Stimulated activated naive CD8-positive, alpha-beta T cell treated with anti-CD3 and anti-CD28 coated beads, Interleukin-15, Interleukin-2, amounts not matched to agents 100 ng/mL and 50 ng/mL, for 24 hours (primary cell): ENCODE results near the gene SNTG2.

Experiments
- H3K27ac Mint-ChIP-seq: one replicate; pipeline ENCODE4 v1.8.0; 2021; ENCODE audit warnings: mild to moderate bottlenecking, mixed read lengths
- H3K27me3 Mint-ChIP-seq: one replicate; pipeline ENCODE4 v1.8.0; 2021; ENCODE audit warnings: mixed read lengths
- H3K36me3 Mint-ChIP-seq: one replicate; pipeline ENCODE4 v1.8.0; 2021; ENCODE audit warnings: low read depth, mixed read lengths
- H3K4me1 Mint-ChIP-seq: one replicate; pipeline ENCODE4 v1.8.0; 2021; ENCODE audit warnings: low read depth, mixed read lengths
- H3K4me3 Mint-ChIP-seq: one replicate; pipeline ENCODE4 v1.8.0; 2021; ENCODE audit warnings: mild to moderate bottlenecking, mixed read lengths
- H3K9me3 Mint-ChIP-seq: one replicate; pipeline ENCODE4 v1.8.0; 2021; ENCODE audit warnings: mixed read lengths

The SNTG2 gene

DNA sequence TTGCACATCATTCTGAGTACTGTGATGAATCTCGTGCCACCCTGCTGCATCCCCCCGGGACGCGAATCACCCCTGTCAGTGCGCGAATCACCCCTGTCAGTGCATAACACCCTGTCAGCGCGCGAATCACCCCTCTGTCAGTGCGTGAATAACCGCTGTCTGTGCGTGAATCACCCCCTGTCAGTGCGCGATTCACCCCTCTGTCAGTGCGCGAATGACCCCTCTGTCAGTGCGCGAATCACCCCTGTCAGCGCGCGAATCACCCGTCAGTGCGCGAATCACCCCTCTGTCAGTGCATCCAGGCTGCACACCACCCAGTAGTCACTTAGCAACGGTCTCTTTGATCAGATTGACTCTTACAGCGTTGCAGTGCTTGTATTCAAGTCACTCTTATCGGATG, 328.2 kb downstream of the SNTG2 start:
- no peaks in the 10 kb centered on the region for H3K36me3 Mint-ChIP-seq
- peaks cover 13% of the 10 kb centered on the region for H3K9me3 Mint-ChIP-seq
- H3K27ac Mint-ChIP-seq = no peak overlapping the region
- no peaks in the 10 kb centered on the region for H3K4me1 Mint-ChIP-seq
- H3K27me3 Mint-ChIP-seq = no peaks in the 10 kb centered on the region
- H3K4me3 Mint-ChIP-seq = no peak overlapping the region

- no peak overlapping the region for H3K27ac Mint-ChIP-seq
Measured at GRCh38 chr2:1282552-1282951, 331.9 kb downstream of the SNTG2 start.

GRCh38 chr2:1283020-1283801, 332.6 kb downstream of the SNTG2 start:
- Mint-ChIP-seq H3K27ac (no peak overlapping the region), H3K36me3 (no peaks in the 10 kb centered on the region), H3K4me1 (no peaks in the 10 kb centered on the region), H3K4me3 (no peak overlapping the region), H3K27me3 (no peaks in the 10 kb centered on the region), H3K9me3 (no peaks in the 10 kb centered on the region)

More at GRCh38 chr2:1282552-1282951, 331.9 kb downstream of the SNTG2 start:
- Mint-ChIP-seq H3K4me1 (no peaks in the 10 kb centered on the region), H3K36me3 (no peaks in the 10 kb centered on the region), H3K27me3 (no peaks in the 10 kb centered on the region), H3K9me3 (no peaks in the 10 kb centered on the region), H3K4me3 (no peak overlapping the region)

- H3K36me3 Mint-ChIP-seq = no peaks in the 10 kb centered on the region
- H3K4me3 Mint-ChIP-seq = no peak overlapping the region
- no peaks in the 10 kb centered on the region for H3K4me1 Mint-ChIP-seq
- no peaks in the 10 kb centered on the region for H3K9me3 Mint-ChIP-seq
- no peaks in the 10 kb centered on the region for H3K27me3 Mint-ChIP-seq
- no peak overlapping the region for H3K27ac Mint-ChIP-seq
Measured at GRCh38 chr2:1283871-1284270, 333.2 kb downstream of the SNTG2 start.

- H3K9me3 Mint-ChIP-seq = peaks cover 4% of the 10 kb centered on the region
- H3K27ac Mint-ChIP-seq = no peak overlapping the region
- no peaks in the 10 kb centered on the region for H3K27me3 Mint-ChIP-seq
- no peak overlapping the region for H3K4me3 Mint-ChIP-seq
- H3K36me3 Mint-ChIP-seq = no peaks in the 10 kb centered on the region
- no peaks in the 10 kb centered on the region for H3K4me1 Mint-ChIP-seq
Measured at GRCh38 chr2:1286929-1287328, 336.3 kb downstream of the SNTG2 start.

GRCh38 chr2:1287427-1287826, 336.8 kb downstream of the SNTG2 start:
- Mint-ChIP-seq H3K36me3 (no peaks in the 10 kb centered on the region), H3K27me3 (no peaks in the 10 kb centered on the region), H3K4me3 (no peak overlapping the region), H3K27ac (no peak overlapping the region), H3K4me1 (no peaks in the 10 kb centered on the region), H3K9me3 (peaks cover 5% of the 10 kb centered on the region)

- Mint-ChIP-seq H3K4me3 (no peak overlapping the region), H3K27ac (no peak overlapping the region)
Measured at GRCh38 chr2:1294900-1295299, 344.3 kb downstream of the SNTG2 start.

DNA sequence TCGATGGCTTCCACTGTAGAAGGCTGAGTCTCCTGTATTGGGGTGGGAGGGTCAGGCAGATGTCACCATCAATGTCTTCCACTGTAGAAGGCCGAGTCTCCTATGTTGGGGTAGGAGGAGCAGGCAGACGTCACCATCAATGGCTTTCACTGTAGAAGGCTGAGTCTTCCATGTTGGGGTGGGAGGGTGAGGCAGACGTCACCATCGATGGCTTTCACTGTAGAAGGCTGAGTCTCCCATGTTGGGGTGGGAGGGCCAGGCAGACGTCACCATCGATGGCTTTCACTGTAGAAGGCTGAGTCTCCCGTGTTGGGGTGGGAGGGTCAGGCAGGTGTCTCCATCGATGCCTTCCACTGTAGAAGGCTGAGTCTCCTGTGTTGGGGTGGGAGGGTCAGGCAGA, 345.1 kb downstream of the SNTG2 start:
- H3K36me3 Mint-ChIP-seq = no peaks in the 10 kb centered on the region
- H3K9me3 Mint-ChIP-seq = peaks cover 9% of the 10 kb centered on the region
- H3K4me3 Mint-ChIP-seq = no peak overlapping the region
- no peak overlapping the region for H3K27ac Mint-ChIP-seq
- H3K27me3 Mint-ChIP-seq = no peaks in the 10 kb centered on the region
- H3K4me1 Mint-ChIP-seq = no peaks in the 10 kb centered on the region

More at GRCh38 chr2:1294900-1295299, 344.3 kb downstream of the SNTG2 start:
- Mint-ChIP-seq H3K36me3 (no peaks in the 10 kb centered on the region), H3K4me1 (no peaks in the 10 kb centered on the region), H3K27me3 (no peaks in the 10 kb centered on the region), H3K9me3 (peaks cover 9% of the 10 kb centered on the region)

DNA sequence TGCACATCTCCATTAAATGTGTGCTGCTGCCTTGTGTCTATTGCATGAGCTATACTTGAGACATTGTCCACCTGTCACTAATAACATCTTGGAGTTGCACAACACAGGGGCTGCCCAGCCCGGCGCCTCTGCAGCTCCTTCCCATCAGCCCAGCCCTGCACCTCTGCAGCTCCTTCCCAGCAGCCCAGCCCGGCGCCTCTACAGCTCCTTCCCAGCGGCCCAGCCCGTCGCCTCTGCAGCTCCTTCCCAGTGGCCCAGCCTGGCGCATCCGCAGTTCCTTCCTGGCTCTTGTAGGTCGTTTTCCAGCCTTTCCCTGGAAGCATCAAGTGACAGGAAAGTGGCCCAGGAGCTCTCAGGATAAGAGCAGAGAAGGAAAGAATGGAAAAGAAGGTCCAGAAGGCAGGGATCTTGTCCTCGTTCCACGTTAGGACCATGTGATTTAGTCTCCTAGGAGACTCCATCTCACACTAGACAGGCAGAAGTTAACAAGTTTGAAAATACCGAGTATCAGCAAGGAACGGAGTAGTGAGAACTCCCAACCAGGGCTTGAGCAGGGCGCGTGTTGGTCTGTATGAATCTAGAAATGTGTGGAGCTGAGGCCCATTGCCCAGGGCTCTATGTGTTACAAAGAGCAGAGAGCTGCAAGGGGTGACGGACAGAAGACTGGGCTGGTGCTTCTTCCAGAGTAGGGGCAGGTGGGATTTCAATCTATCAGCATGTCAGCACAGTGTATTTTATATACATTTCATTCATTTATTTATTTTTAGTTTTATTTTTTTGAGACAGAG, 346.9 kb downstream of the SNTG2 start:
- peaks cover 4% of the 10 kb centered on the region for H3K4me1 Mint-ChIP-seq
- no peak overlapping the region for H3K27ac Mint-ChIP-seq
- H3K36me3 Mint-ChIP-seq = no peaks in the 10 kb centered on the region
- H3K4me3 Mint-ChIP-seq = no peak overlapping the region
- H3K9me3 Mint-ChIP-seq = peaks cover 3% of the 10 kb centered on the region
- no peaks in the 10 kb centered on the region for H3K27me3 Mint-ChIP-seq

GRCh38 chr2:1299043-1299442, 348.4 kb downstream of the SNTG2 start:
- Mint-ChIP-seq H3K36me3 (no peaks in the 10 kb centered on the region), H3K27me3 (no peaks in the 10 kb centered on the region), H3K4me3 (no peak overlapping the region), H3K9me3 (no peaks in the 10 kb centered on the region), H3K27ac (no peak overlapping the region), H3K4me1 (peaks cover 7% of the 10 kb centered on the region)

DNA sequence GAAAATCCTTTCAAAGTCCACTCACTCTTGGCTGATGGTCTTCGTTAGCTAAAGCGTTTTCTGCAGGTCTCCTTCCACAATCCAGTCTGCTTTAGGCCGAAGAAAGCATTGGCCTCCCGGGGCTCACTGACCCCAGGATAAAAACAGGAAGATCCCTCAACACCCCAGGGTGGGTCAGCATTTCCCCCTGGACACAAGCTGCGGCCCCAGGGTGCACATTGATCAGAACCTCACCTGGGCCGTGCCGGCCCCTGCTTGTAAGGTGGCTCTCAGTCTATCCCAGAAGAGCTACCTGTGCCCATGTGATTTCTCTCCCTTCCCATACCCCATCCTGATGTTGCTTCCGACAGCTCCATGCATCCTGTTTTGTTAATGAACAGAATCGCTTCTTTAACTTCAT, 349.6 kb downstream of the SNTG2 start:
- peaks cover 7% of the 10 kb centered on the region for H3K4me1 Mint-ChIP-seq
- H3K36me3 Mint-ChIP-seq = no peaks in the 10 kb centered on the region
- no peak overlapping the region for H3K4me3 Mint-ChIP-seq
- H3K27me3 Mint-ChIP-seq = no peaks in the 10 kb centered on the region
- H3K9me3 Mint-ChIP-seq = no peaks in the 10 kb centered on the region
- H3K27ac Mint-ChIP-seq = no peak overlapping the region

DNA sequence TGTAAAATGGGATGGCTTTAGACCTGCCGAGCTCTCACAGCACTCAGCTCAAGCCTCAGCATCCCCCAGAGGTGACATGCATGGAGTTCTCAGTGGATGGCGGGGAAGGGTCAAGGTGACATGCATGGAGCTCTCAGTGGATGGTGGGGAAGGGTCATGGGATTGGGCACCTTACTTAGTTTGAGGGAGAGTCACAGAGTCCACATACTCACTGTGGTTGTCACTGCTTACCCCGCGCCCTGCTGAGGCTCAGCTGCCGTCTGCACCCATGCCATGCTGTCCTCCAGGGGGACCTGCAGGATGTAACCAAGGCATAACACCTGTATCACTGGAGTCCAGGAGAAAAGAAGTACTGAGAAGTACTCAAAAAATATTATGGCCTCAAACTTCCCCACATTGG, 350.4 kb downstream of the SNTG2 start:
- H3K27ac Mint-ChIP-seq = no peak overlapping the region
- no peaks in the 10 kb centered on the region for H3K9me3 Mint-ChIP-seq
- H3K4me3 Mint-ChIP-seq = no peak overlapping the region
- no peaks in the 10 kb centered on the region for H3K27me3 Mint-ChIP-seq
- no peaks in the 10 kb centered on the region for H3K36me3 Mint-ChIP-seq
- H3K4me1 Mint-ChIP-seq = peaks cover 7% of the 10 kb centered on the region

- H3K4me3 Mint-ChIP-seq = no peak overlapping the region
- no peaks in the 10 kb centered on the region for H3K36me3 Mint-ChIP-seq
- no peaks in the 10 kb centered on the region for H3K27me3 Mint-ChIP-seq
- H3K4me1 Mint-ChIP-seq = peaks cover 7% of the 10 kb centered on the region
- no peaks in the 10 kb centered on the region for H3K9me3 Mint-ChIP-seq
- H3K27ac Mint-ChIP-seq = no peak overlapping the region
Measured at GRCh38 chr2:1305342-1306013, 354.8 kb downstream of the SNTG2 start.

DNA sequence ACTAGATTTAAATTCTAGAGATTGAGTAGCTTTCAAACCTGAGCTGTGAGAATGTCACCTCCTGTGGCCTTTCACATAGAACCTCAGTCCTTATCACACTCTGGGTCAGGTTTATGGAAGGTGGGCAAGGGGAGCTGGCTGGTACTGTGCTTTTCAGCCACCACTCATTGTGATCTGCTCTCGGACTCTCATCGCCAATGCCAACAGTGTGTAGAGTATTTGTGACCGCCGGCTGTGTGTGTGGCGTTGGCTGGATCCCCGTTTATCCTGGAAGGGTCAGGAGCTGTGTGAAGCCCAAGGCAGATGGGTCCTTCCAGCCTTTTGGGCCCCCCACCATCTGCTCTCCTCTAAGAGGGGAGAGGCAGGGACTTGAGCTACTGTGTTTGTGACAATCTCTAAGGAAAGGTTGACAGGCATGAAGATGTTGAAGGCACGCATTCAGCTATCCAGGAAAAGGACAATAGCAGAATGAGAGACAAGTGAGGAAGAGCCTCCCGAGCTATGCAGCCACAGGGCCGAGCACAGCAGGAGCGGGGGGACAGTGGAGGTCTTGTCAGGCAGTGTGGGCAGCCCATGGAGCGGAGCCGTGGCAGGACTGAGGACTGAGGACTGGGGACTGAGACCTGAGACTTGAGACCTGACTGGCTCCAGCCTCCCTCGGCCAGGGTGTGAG, 355.5 kb downstream of the SNTG2 start:
- Mint-ChIP-seq H3K4me1 (peaks cover 7% of the 10 kb centered on the region), H3K9me3 (no peaks in the 10 kb centered on the region), H3K27me3 (no peaks in the 10 kb centered on the region), H3K4me3 (no peak overlapping the region), H3K36me3 (no peaks in the 10 kb centered on the region), H3K27ac (no peak overlapping the region)
